Thyroid gland (tissue), 4 donors: Measurements from ENCODE around the gene ZYX. TPM values are rescaled to one million over a fixed set of nuclear protein-coding genes. Genes with fewer than 3 reads are reported as not detected.
A peak's percentile ranks its signal among the peaks of the same experiment; 100 is the strongest.

Experiments used
- DNase-seq, 2 donors: peaks; one replicate each; pipeline ENCODE4 v3.0.0-alpha.2; 2019
- H3K27ac ChIP-seq, 3 donors: fragments of 200-600 bp; sonication (generic); 1 replicate in 2 of 3; 2 replicates in 1 of 3; pipeline ENCODE4 v1.5.1; 2016 to 2019; ENCODE audit warnings: mild to moderate bottlenecking in 1 of 3, moderate library complexity in 1 of 3
- H3K27me3 ChIP-seq: fragments of 200-600 bp; sonication (generic); one replicate; pipeline ENCODE4 v1.5.1; 2019
- H3K36me3 ChIP-seq, 2 donors: fragments of 200-600 bp; sonication (generic); one replicate each; pipeline ENCODE4 v1.5.1; 2016 to 2019
- H3K4me1 ChIP-seq, 2 donors: fragments of 200-600 bp; sonication (generic); one replicate each; pipeline ENCODE4 v1.5.1; 2017 to 2019
- H3K4me3 ChIP-seq, 3 donors: fragments of 200-600 bp; sonication (generic); replicated peaks in 1 of 3; 1 replicate in 2 of 3; 2 replicates in 1 of 3; pipeline ENCODE4 v1.5.1; 2016; ENCODE audit warnings: mild to moderate bottlenecking in 1 of 3
- H3K9me3 ChIP-seq: fragments of 200-600 bp; sonication (generic); one replicate; pipeline ENCODE4 v1.5.1; 2017
- CTCF ChIP-seq, 6 experiments: fragments of 200-600 bp in 3 of 6; fragments of 450-650 bp in 3 of 6; sonication (generic) in 3 of 6; IDR thresholded peaks; one replicate each; pipeline ENCODE4 v1.5.1; 2016 to 2019; ENCODE audit warnings: antibody characterized with exemption in 6 of 6, mild to moderate bottlenecking in 2 of 6, inconsistent platforms in 1 of 6, moderate library complexity in 1 of 6
- POLR2A ChIP-seq, 2 donors: fragments of 450-650 bp; IDR thresholded peaks; one replicate each; pipeline ENCODE4 v1.6.1; 2017; ENCODE audit warnings: antibody characterized with exemption in 2 of 2, mild to moderate bottlenecking in 2 of 2, moderate library complexity in 1 of 2
- WGBS, 2 donors: methylation state at CpG; one replicate each; pipeline ENCODE4 v1.1.5; 2017; 5-methylcytosine and 5-hydroxymethylcytosine counted together
- intact Hi-C: fragments of 100-400 bp; cut with DNase I; formaldehyde crosslinking; loops from one replicate; pipeline ENCODE4 v1.15.1; 2023
- total RNA-seq, 4 donors: library from RNA; depleted of rRNA; stranded (reverse); fragments of >200 nt; gene quantifications; one replicate each; pipeline ENCODE4 v1.2.3, GENCODE V29; 2016

ZYX gene
- total RNA-seq, 4 donors from 2014 or later: 24.6 to 55.4 (median 31.3) TPM

GRCh38 chr7:143379611-143380259 is 1.4 kb upstream of the ZYX start:
- peaks cover 28 to 35% of the 10 kb centered on the region in 2 donors for H3K4me1 ChIP-seq
- intact Hi-C loops: loop anchor here (5.0 to 10.0 kb wide), 2 partner anchors 38 to 95 kb away; partner anchors contain the start of genes CASP2 and TMEM139

GRCh38 chr7:143380260-143380645 is 892 bp upstream of the ZYX start:
- WGBS, 2 donors: 0 to 2% methylated on average over 12 to 15 of the region's 35 CpGs
- Histone ChIP-seq H3K36me3 (no peaks in the 10 kb centered on the region), H3K27me3 (no peaks in the 10 kb centered on the region), H3K9me3 (no peaks in the 10 kb centered on the region), H3K4me3 (peak overlapping the region; percentile 91 to 100 (median 99)), H3K27ac (peak overlapping the region; percentile 86 to 97 (median 97)), H3K4me1 (peaks cover 33 to 40% of the 10 kb centered on the region in 2 donors)
- intact Hi-C loops: loop anchor here (5.0 to 10.0 kb wide), 2 partner anchors 37 to 95 kb away; partner anchors contain the start of genes CASP2 and TMEM139
- TF ChIP-seq CTCF (IDR thresholded peaks at IDR 0.05): peak; percentile 82 to 97 (median 89)
- TF ChIP-seq POLR2A (IDR thresholded peaks at IDR 0.05): no peak
- peak; percentile 83 to 85 for DNase-seq

More at GRCh38 chr7:143379611-143380259, 1.4 kb upstream of the ZYX start:
- 40 to 44% methylated on average over 15 of the region's 15 CpGs for WGBS, 2 donors
- DNase-seq: no peak
- Histone ChIP-seq H3K27ac (peak overlapping the region in 2 of 3 donors; percentile 97), H3K36me3 (no peaks in the 10 kb centered on the region), H3K27me3 (no peaks in the 10 kb centered on the region), H3K4me3 (no peak overlapping the region), H3K9me3 (no peaks in the 10 kb centered on the region)
- TF ChIP-seq POLR2A (IDR thresholded peaks at IDR 0.05) (no peak), CTCF (IDR thresholded peaks at IDR 0.05) (no peak)

- intact Hi-C loops: loop anchor here (5.0 to 10.0 kb wide), 2 partner anchors 36 to 97 kb away; partner anchors contain the start of genes CASP2 and TMEM139
- WGBS, 2 donors: 15 to 17% methylated on average over 5 to 13 of the region's 64 CpGs
- Histone ChIP-seq H3K27me3 (no peaks in the 10 kb centered on the region), H3K4me1 (peaks cover 33 to 52% of the 10 kb centered on the region in 2 donors), H3K4me3 (peak overlapping the region; percentile 70 to 100 (median 99)), H3K9me3 (no peaks in the 10 kb centered on the region), H3K36me3 (no peaks in the 10 kb centered on the region), H3K27ac (peak overlapping the region; percentile 86 to 97 (median 97))
- no peak for TF ChIP-seq POLR2A (IDR thresholded peaks at IDR 0.05)
- TF ChIP-seq CTCF (IDR thresholded peaks at IDR 0.05): no peak
- DNase-seq: peak; percentile 83 to 84
Measured at GRCh38 chr7:143381427-143382125, 431 bp downstream of the ZYX start.

- Histone ChIP-seq H3K36me3 (no peaks in the 10 kb centered on the region), H3K4me3 (peak overlapping the region; percentile 70 to 100 (median 99)), H3K9me3 (no peaks in the 10 kb centered on the region), H3K27ac (peak overlapping the region; percentile 86 to 97 (median 97)), H3K4me1 (peaks cover 33 to 54% of the 10 kb centered on the region in 2 donors), H3K27me3 (no peaks in the 10 kb centered on the region)
- intact Hi-C loops: loop anchor here (5.0 to 10.0 kb wide), 2 partner anchors 35 to 97 kb away; partner anchors contain the start of genes CASP2 and TMEM139
- DNase-seq: no peak
- WGBS, 2 donors: 45 to 48% methylated on average over 3 to 16 of the region's 21 CpGs
- TF ChIP-seq CTCF (IDR thresholded peaks at IDR 0.05): no peak
- TF ChIP-seq POLR2A (IDR thresholded peaks at IDR 0.05): no peak
Measured at GRCh38 chr7:143382126-143382790, 1.1 kb downstream of the ZYX start.
